ENCODE results near the gene RNF223.
"Not testable (repeated sequence)": the region's sequence is repeated elsewhere in the genome, so short reads cannot be mapped to it uniquely, and the experiment has no call there.

Gene RNF223

GRCh38 chr1:1085911-1086841 lies 12.1 kb upstream of the RNF223 start:
- DNase-seq, result no peak

- no peak for DNase-seq
Measured at GRCh38 chr1:1085171-1085841, 11.2 kb upstream of the RNF223 start.

- DNase-seq, result no peak
Measured at GRCh38 chr1:1084372-1085170, 10.5 kb upstream of the RNF223 start.

GRCh38 chr1:1083416-1084371 lies 9.6 kb upstream of the RNF223 start:
- no peak for DNase-seq

- no peak for DNase-seq
Measured at GRCh38 chr1:1082776-1083415, 8.8 kb upstream of the RNF223 start.

- no peak for DNase-seq
Measured at GRCh38 chr1:1082239-1082775, 8.2 kb upstream of the RNF223 start.

GRCh38 chr1:1081311-1082238 lies 7.5 kb upstream of the RNF223 start:
- no peak for DNase-seq

- DNase-seq, result no peak
Measured at GRCh38 chr1:1080951-1081310, 6.8 kb upstream of the RNF223 start.

- peak; percentile 61 for DNase-seq
Measured at GRCh38 chr1:1080122-1080757, 6.1 kb upstream of the RNF223 start.

GRCh38 chr1:1079408-1080121 lies 5.5 kb upstream of the RNF223 start:
- DNase-seq, result peak; percentile 65

GRCh38 chr1:1077396-1077795 lies 3.3 kb upstream of the RNF223 start:
- not testable (repeated sequence) for DNase-seq

- DNase-seq, result no peak
Measured at GRCh38 chr1:1075148-1075935, 1.2 kb upstream of the RNF223 start.

GRCh38 chr1:1074631-1075147 lies 583 bp upstream of the RNF223 start:
- DNase-seq, result peak; percentile 13

GRCh38 chr1:1072849-1073742 lies 1.0 kb downstream of the RNF223 start:
- no peak for DNase-seq

GRCh38 chr1:1072299-1072848 lies 1.7 kb downstream of the RNF223 start:
- DNase-seq, result no peak

GRCh38 chr1:1071486-1072298 lies 2.4 kb downstream of the RNF223 start:
- no peak for DNase-seq

Data from NCI-H69 (cell line).